MV-4-11 (cell line): Measurements from ENCODE around the gene NOL11.
"Not testable (repeated sequence)": the region's sequence is repeated elsewhere in the genome, so short reads cannot be mapped to it uniquely, and the experiment has no call there.

ENCODE experiments used
- DNase-seq: peaks from one replicate; lab custom pipeline; 2025; lab: John Stamatoyannopoulos, UW

Gene NOL11

GRCh38 chr17:67754001-67754400 lies 36.3 kb downstream of the NOL11 start:
- DNase-seq, result no peak

- not testable (repeated sequence) for DNase-seq
Observed at GRCh38 chr17:67754686-67755085, 37.0 kb downstream of the NOL11 start.

- DNase-seq, result not testable (repeated sequence)
Observed at GRCh38 chr17:67756766-67757165, 39.0 kb downstream of the NOL11 start.

- peak; percentile 43 for DNase-seq
Observed at GRCh38 chr17:67759355-67760171, 41.8 kb downstream of the NOL11 start.

- DNase-seq, result no peak
Observed at GRCh38 chr17:67765623-67766022, 47.9 kb downstream of the NOL11 start.

- no peak for DNase-seq
Observed at GRCh38 chr17:67769231-67769630, 51.5 kb downstream of the NOL11 start.

GRCh38 chr17:67770539-67770938 lies 52.8 kb downstream of the NOL11 start:
- no peak for DNase-seq

- DNase-seq, result no peak
Observed at GRCh38 chr17:67772679-67773078, 54.9 kb downstream of the NOL11 start.

- no peak for DNase-seq
Observed at GRCh38 chr17:67773246-67773645, 55.5 kb downstream of the NOL11 start.

- no peak for DNase-seq
Observed at GRCh38 chr17:67779098-67779672, 61.4 kb downstream of the NOL11 start.

- DNase-seq, result peak; percentile 33
Observed at GRCh38 chr17:67784364-67785121, 66.8 kb downstream of the NOL11 start.

GRCh38 chr17:67785122-67785477 lies 67.4 kb downstream of the NOL11 start:
- no peak for DNase-seq

- DNase-seq, result no peak
Observed at GRCh38 chr17:67785504-67785903, 67.8 kb downstream of the NOL11 start.
